ENCODE data around the gene SORL1.

Gene SORL1

GRCh38 chr11:121665206-121665838 is 213.2 kb downstream of the SORL1 start:
- DNase-seq = no peak

- DNase-seq = no peak
These were observed 215.7 kb downstream of the SORL1 start for GRCh38 chr11:121667836-121668235.

- no peak for DNase-seq
These were observed 217.3 kb downstream of the SORL1 start for GRCh38 chr11:121669422-121669821.

GRCh38 chr11:121670266-121670665 is 218.2 kb downstream of the SORL1 start:
- no peak for DNase-seq

GRCh38 chr11:121670805-121671282 is 218.7 kb downstream of the SORL1 start:
- no peak for DNase-seq

- no peak for DNase-seq
These were observed 219.4 kb downstream of the SORL1 start for GRCh38 chr11:121671283-121672168.

- DNase-seq = no peak
These were observed 220.7 kb downstream of the SORL1 start for GRCh38 chr11:121672630-121673487.

GRCh38 chr11:121681550-121682268 is 229.6 kb downstream of the SORL1 start:
- no peak for DNase-seq

Data from activated CD4-positive, CD25-positive, alpha-beta regulatory T cell treated with anti-CD3 and anti-CD28 coated beads, Interleukin-2, amount 50 U/mL, for 72 hours (primary cell).